HEK293 (cell line): ENCODE data around the gene MAPK11.

Source experiments
- CTCF ChIA-PET: fragments of 350-600 bp; formaldehyde crosslinking; extraction: SDS; loops from one replicate; lab custom pipeline; 2021; ENCODE audit warnings: antibody characterized with exemption; lab: Yijun Ruan, JAX
- POLR2A ChIA-PET: fragments of 300-600 bp; formaldehyde crosslinking; extraction: SDS; loops from one replicate; lab custom pipeline; 2020; ENCODE audit warnings: antibody characterized with exemption, inconsistent platforms; lab: Yijun Ruan, JAX
- H3K27ac ChIP-seq: fragments of 200-500 bp; sonication (Bioruptor generic); 2 replicates; pipeline ENCODE4 v1.5.1; 2014; ENCODE audit warnings: low read depth, low read length, control low read depth, inconsistent platforms; ENCODE audit errors: extremely low read depth
- H3K36me3 ChIP-seq, 2 experiments: fragments of 200-500 bp in 1 of 2; sonication (Bioruptor generic) in 1 of 2; 1 replicate in 1 of 2; 2 replicates in 1 of 2; pipeline ENCODE4 v1.5.1; 2014 to 2017; ENCODE audit warnings: inconsistent platforms in 2 of 2, low read length in 2 of 2; ENCODE audit not compliant: control insufficient read depth in 2 of 2, insufficient read depth in 1 of 2
- H3K4me1 ChIP-seq: fragments of 200-500 bp; sonication (Bioruptor generic); 2 replicates; pipeline ENCODE4 v1.5.1; 2014; ENCODE audit warnings: mild to moderate bottlenecking, low read length, inconsistent platforms; ENCODE audit not compliant: control insufficient read depth, insufficient read depth
- H3K4me3 ChIP-seq: 2 replicates; pipeline ENCODE4 v1.5.1; 2011; ENCODE audit warnings: low read depth, mild to moderate bottlenecking, control low read depth, low read length, moderate library complexity
- H3K9me3 ChIP-seq: fragments of 200-500 bp; sonication (Bioruptor generic); 2 replicates; pipeline ENCODE4 v1.5.1; 2014; ENCODE audit warnings: low read depth, low read length, inconsistent platforms; ENCODE audit not compliant: control insufficient read depth, insufficient read depth
- GLI2 ChIP-seq: fragments of 450-650 bp; formaldehyde crosslinking; IDR thresholded peaks from 2 replicates; pipeline ENCODE4; 2017; ENCODE audit warnings: missing biosample characterization, missing genetic modification characterization, low read depth, borderline replicate concordance
- SCRT2 ChIP-seq: fragments of 450-650 bp; formaldehyde crosslinking; IDR thresholded peaks from 2 replicates; pipeline ENCODE4 v1.5.1; 2016; ENCODE audit warnings: missing biosample characterization, missing genetic modification characterization
- SP2 ChIP-seq: fragments of 450-650 bp; formaldehyde crosslinking; IDR thresholded peaks from 2 replicates; pipeline ENCODE4 v1.5.1; 2016; ENCODE audit warnings: missing biosample characterization, missing genetic modification characterization
- TCF7L2 ChIP-seq: IDR thresholded peaks from 2 replicates; pipeline ENCODE4 v1.6.1; 2011; ENCODE audit warnings: low read depth, mild to moderate bottlenecking, inconsistent platforms, low read length, moderate library complexity, borderline replicate concordance
- ZBTB17 ChIP-seq: fragments of 450-650 bp; formaldehyde crosslinking; IDR thresholded peaks from 2 replicates; pipeline ENCODE4 v1.5.1; 2016; ENCODE audit warnings: missing biosample characterization, missing genetic modification characterization
- ZBTB20 ChIP-seq: fragments of 450-650 bp; formaldehyde crosslinking; IDR thresholded peaks from 2 replicates; pipeline ENCODE4 v1.5.1; 2016; ENCODE audit warnings: missing biosample characterization, missing genetic modification characterization
- ZBTB7A ChIP-seq: fragments of 450-650 bp; formaldehyde crosslinking; IDR thresholded peaks from 2 replicates; pipeline ENCODE4 v1.5.1; 2016; ENCODE audit warnings: low read depth, missing biosample characterization, missing genetic modification characterization
- ZBTB8A ChIP-seq: fragments of 450-650 bp; formaldehyde crosslinking; IDR thresholded peaks from 2 replicates; pipeline ENCODE4 v1.5.1; 2016; ENCODE audit warnings: missing biosample characterization, missing genetic modification characterization
- ZEB2 ChIP-seq: fragments of 450-650 bp; formaldehyde crosslinking; IDR thresholded peaks from 2 replicates; pipeline ENCODE4 v1.5.1; 2016; ENCODE audit warnings: missing biosample characterization, missing genetic modification characterization
- ZFP69B ChIP-seq: fragments of 450-650 bp; formaldehyde crosslinking; IDR thresholded peaks from 2 replicates; pipeline ENCODE4 v1.5.1; 2016; ENCODE audit warnings: missing biosample characterization, missing genetic modification characterization
- ZNF146 ChIP-seq: fragments of 450-650 bp; formaldehyde crosslinking; IDR thresholded peaks from 2 replicates; pipeline ENCODE4 v1.5.1; 2016; ENCODE audit warnings: missing biosample characterization, missing genetic modification characterization
- ZNF394 ChIP-seq: fragments of 450-650 bp; formaldehyde crosslinking; IDR thresholded peaks from 2 replicates; pipeline ENCODE4 v1.5.1; 2016; ENCODE audit warnings: missing biosample characterization, missing genetic modification characterization, mild to moderate bottlenecking, moderate library complexity, borderline replicate concordance
- ZNF501 ChIP-seq: fragments of 450-650 bp; formaldehyde crosslinking; IDR thresholded peaks from 2 replicates; pipeline ENCODE4 v1.5.1; 2016; ENCODE audit warnings: missing biosample characterization, missing genetic modification characterization
- ZNF600 ChIP-seq: fragments of 450-650 bp; formaldehyde crosslinking; IDR thresholded peaks from 2 replicates; pipeline ENCODE4 v1.5.1; 2016; ENCODE audit warnings: missing biosample characterization, missing genetic modification characterization
- ZNF701 ChIP-seq: fragments of 450-650 bp; formaldehyde crosslinking; IDR thresholded peaks from 2 replicates; pipeline ENCODE4 v1.5.1; 2016; ENCODE audit warnings: missing biosample characterization, missing genetic modification characterization
- TF ChIP-seq, protein P1 (sequence below): fragments of 450-650 bp; formaldehyde crosslinking; IDR thresholded peaks from 2 replicates; pipeline ENCODE4 v1.5.1; 2016; ENCODE audit warnings: missing biosample characterization, missing genetic modification characterization
- TF ChIP-seq, protein P2 (sequence below): fragments of 450-650 bp; formaldehyde crosslinking; IDR thresholded peaks from 2 replicates; pipeline ENCODE4 v1.5.1; 2016; ENCODE audit warnings: missing biosample characterization, missing genetic modification characterization
- TF ChIP-seq, protein P3 (sequence below): fragments of 450-650 bp; formaldehyde crosslinking; IDR thresholded peaks from 2 replicates; pipeline ENCODE4 v1.5.1; 2016; ENCODE audit warnings: missing biosample characterization, missing genetic modification characterization
- TF ChIP-seq, protein P4 (sequence below): fragments of 450-650 bp; formaldehyde crosslinking; IDR thresholded peaks from 2 replicates; pipeline ENCODE4 v1.5.1; 2016; ENCODE audit warnings: missing biosample characterization, missing genetic modification characterization, low read depth
- TF ChIP-seq, protein P5 (sequence below): fragments of 450-650 bp; formaldehyde crosslinking; IDR thresholded peaks from 2 replicates; pipeline ENCODE4 v1.5.1; 2016; ENCODE audit warnings: missing biosample characterization, missing genetic modification characterization
- TF ChIP-seq, protein P6 (sequence below): fragments of 450-650 bp; formaldehyde crosslinking; IDR thresholded peaks from 2 replicates; pipeline ENCODE4 v1.5.1; 2016; ENCODE audit warnings: missing biosample characterization, missing genetic modification characterization
- TF ChIP-seq, protein P7 (sequence below): fragments of 450-650 bp; formaldehyde crosslinking; IDR thresholded peaks from 2 replicates; pipeline ENCODE4 v1.5.1; 2017; ENCODE audit warnings: missing biosample characterization, missing genetic modification characterization

Gene MAPK11

DNA sequence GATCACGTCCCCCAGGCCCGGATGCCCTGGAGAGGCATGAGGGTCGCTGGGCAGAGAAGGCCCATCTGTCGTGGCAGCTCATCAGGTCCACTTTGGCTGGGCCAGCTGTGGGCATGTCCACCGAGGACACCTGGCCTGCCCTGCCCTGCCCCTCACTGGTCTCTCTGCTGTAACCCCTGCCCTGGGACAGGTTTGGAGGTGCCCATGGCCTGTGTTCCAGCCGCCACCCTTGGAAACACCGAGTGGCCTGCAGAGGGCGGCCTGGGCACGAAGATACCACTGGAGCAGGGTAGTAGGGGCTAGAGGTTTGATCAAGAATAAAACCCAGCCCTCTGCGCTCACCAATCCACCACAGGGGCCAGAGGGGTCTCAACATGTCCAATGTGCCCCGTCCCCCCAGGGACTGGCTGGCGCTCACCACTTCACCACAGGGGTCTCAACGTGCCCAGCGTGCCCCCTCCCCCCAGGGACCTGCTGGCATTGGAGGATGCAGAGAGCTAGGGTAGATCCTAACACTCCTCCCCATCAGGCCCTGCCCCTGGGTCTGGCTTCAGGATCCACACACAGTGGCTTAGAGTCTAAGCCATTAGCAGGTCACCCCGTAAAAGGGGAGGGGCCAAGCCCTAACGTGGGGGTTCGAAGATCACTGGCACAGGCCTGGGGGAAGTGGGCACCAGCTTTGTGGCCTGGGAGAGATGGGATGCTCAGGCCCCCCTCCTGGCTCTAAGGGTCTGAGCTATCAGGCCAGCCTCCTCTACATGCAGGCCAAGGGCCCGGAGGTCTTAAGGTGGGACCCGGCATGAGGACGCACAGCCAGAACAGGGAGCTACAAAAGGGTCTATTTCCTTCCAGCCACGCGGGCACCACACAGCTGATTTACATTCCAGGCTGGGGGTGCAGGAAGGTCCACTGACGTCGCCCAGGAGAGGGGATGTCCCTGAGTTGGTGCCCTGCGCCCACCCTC lies 17.8 kb downstream of the MAPK11 start:
- peaks cover under 1 to 80% of the 10 kb centered on the region in 2 experiments; a peak in 2 of 3 replicates for H3K36me3 ChIP-seq
- ChIA-PET CTCF (interaction anchor here (0.6 to 2.6 kb wide), 21 partner anchors 9 to 310 kb away, joined by 3 to 24 read pairs (median 5); partner anchors contain the start of genes MAPK12, PLXNB2, SCO2 and SYCE3), POLR2A (interaction anchor here (0.6 to 1.9 kb wide), 5 partner anchors 9 to 73 kb away, joined by 3 to 8 read pairs (median 7); no protein-coding TSS in a partner anchor)
- peaks cover 9% of the 10 kb centered on the region for H3K4me1 ChIP-seq
- H3K4me3 ChIP-seq, result no peak overlapping the region
- no peak overlapping the region for H3K27ac ChIP-seq
- H3K9me3 ChIP-seq, result no peaks in the 10 kb centered on the region
- TF ChIP-seq, protein P1, sequence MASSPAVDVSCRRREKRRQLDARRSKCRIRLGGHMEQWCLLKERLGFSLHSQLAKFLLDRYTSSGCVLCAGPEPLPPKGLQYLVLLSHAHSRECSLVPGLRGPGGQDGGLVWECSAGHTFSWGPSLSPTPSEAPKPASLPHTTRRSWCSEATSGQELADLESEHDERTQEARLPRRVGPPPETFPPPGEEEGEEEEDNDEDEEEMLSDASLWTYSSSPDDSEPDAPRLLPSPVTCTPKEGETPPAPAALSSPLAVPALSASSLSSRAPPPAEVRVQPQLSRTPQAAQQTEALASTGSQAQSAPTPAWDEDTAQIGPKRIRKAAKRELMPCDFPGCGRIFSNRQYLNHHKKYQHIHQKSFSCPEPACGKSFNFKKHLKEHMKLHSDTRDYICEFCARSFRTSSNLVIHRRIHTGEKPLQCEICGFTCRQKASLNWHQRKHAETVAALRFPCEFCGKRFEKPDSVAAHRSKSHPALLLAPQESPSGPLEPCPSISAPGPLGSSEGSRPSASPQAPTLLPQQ, result peak; percentile 56; the same call in 1 of the 2 replicates
- TF ChIP-seq ZNF501 (tag by site-specific recombination) (no peak), ZBTB8A (tag by site-specific recombination) (0 out of 2 replicates have a peak, but pooled peaks have one; percentile 32), SP2 (peak; percentile 29), ZNF394 (no peak), TCF7L2 (no peak), ZBTB17 (tag by site-specific recombination) (peak; percentile 64), ZBTB7A (tag by site-specific recombination) (no peak), ZEB2 (tag by site-specific recombination) (peak; percentile 61), ZNF701 (tag by site-specific recombination) (no peak), GLI2 (tag by site-specific recombination) (no peak), ZFP69B (tag by site-specific recombination) (peak; percentile 85; the same call in 1 of the 2 replicates), SCRT2 (tag by site-specific recombination) (no peak), ZBTB20 (tag by site-specific recombination) (peak; percentile 29; the same call in 1 of the 2 replicates), ZNF600 (peak; percentile 45; the same call in 1 of the 2 replicates), ZNF146 (no peak)
- TF ChIP-seq, protein P2, sequence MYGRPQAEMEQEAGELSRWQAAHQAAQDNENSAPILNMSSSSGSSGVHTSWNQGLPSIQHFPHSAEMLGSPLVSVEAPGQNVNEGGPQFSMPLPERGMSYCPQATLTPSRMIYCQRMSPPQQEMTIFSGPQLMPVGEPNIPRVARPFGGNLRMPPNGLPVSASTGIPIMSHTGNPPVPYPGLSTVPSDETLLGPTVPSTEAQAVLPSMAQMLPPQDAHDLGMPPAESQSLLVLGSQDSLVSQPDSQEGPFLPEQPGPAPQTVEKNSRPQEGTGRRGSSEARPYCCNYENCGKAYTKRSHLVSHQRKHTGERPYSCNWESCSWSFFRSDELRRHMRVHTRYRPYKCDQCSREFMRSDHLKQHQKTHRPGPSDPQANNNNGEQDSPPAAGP (tag by site-specific recombination), result no peak
- TF ChIP-seq, protein P3, sequence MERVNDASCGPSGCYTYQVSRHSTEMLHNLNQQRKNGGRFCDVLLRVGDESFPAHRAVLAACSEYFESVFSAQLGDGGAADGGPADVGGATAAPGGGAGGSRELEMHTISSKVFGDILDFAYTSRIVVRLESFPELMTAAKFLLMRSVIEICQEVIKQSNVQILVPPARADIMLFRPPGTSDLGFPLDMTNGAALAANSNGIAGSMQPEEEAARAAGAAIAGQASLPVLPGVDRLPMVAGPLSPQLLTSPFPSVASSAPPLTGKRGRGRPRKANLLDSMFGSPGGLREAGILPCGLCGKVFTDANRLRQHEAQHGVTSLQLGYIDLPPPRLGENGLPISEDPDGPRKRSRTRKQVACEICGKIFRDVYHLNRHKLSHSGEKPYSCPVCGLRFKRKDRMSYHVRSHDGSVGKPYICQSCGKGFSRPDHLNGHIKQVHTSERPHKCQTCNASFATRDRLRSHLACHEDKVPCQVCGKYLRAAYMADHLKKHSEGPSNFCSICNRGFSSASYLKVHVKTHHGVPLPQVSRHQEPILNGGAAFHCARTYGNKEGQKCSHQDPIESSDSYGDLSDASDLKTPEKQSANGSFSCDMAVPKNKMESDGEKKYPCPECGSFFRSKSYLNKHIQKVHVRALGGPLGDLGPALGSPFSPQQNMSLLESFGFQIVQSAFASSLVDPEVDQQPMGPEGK (tag by site-specific recombination), result 0 out of 2 replicates have a peak, but pooled peaks have one; percentile 15
- TF ChIP-seq, protein P4, sequence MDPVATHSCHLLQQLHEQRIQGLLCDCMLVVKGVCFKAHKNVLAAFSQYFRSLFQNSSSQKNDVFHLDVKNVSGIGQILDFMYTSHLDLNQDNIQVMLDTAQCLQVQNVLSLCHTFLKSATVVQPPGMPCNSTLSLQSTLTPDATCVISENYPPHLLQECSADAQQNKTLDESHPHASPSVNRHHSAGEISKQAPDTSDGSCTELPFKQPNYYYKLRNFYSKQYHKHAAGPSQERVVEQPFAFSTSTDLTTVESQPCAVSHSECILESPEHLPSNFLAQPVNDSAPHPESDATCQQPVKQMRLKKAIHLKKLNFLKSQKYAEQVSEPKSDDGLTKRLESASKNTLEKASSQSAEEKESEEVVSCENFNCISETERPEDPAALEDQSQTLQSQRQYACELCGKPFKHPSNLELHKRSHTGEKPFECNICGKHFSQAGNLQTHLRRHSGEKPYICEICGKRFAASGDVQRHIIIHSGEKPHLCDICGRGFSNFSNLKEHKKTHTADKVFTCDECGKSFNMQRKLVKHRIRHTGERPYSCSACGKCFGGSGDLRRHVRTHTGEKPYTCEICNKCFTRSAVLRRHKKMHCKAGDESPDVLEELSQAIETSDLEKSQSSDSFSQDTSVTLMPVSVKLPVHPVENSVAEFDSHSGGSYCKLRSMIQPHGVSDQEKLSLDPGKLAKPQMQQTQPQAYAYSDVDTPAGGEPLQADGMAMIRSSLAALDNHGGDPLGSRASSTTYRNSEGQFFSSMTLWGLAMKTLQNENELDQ (tag by site-specific recombination), result no peak
- TF ChIP-seq, protein P5, sequence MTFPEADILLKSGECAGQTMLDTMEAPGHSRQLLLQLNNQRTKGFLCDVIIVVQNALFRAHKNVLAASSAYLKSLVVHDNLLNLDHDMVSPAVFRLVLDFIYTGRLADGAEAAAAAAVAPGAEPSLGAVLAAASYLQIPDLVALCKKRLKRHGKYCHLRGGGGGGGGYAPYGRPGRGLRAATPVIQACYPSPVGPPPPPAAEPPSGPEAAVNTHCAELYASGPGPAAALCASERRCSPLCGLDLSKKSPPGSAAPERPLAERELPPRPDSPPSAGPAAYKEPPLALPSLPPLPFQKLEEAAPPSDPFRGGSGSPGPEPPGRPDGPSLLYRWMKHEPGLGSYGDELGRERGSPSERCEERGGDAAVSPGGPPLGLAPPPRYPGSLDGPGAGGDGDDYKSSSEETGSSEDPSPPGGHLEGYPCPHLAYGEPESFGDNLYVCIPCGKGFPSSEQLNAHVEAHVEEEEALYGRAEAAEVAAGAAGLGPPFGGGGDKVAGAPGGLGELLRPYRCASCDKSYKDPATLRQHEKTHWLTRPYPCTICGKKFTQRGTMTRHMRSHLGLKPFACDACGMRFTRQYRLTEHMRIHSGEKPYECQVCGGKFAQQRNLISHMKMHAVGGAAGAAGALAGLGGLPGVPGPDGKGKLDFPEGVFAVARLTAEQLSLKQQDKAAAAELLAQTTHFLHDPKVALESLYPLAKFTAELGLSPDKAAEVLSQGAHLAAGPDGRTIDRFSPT (tag by site-specific recombination), result peak; percentile 66
- TF ChIP-seq, protein P6, sequence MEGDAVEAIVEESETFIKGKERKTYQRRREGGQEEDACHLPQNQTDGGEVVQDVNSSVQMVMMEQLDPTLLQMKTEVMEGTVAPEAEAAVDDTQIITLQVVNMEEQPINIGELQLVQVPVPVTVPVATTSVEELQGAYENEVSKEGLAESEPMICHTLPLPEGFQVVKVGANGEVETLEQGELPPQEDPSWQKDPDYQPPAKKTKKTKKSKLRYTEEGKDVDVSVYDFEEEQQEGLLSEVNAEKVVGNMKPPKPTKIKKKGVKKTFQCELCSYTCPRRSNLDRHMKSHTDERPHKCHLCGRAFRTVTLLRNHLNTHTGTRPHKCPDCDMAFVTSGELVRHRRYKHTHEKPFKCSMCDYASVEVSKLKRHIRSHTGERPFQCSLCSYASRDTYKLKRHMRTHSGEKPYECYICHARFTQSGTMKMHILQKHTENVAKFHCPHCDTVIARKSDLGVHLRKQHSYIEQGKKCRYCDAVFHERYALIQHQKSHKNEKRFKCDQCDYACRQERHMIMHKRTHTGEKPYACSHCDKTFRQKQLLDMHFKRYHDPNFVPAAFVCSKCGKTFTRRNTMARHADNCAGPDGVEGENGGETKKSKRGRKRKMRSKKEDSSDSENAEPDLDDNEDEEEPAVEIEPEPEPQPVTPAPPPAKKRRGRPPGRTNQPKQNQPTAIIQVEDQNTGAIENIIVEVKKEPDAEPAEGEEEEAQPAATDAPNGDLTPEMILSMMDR (tag by site-specific recombination), result peak; percentile 84
- TF ChIP-seq, protein P7, sequence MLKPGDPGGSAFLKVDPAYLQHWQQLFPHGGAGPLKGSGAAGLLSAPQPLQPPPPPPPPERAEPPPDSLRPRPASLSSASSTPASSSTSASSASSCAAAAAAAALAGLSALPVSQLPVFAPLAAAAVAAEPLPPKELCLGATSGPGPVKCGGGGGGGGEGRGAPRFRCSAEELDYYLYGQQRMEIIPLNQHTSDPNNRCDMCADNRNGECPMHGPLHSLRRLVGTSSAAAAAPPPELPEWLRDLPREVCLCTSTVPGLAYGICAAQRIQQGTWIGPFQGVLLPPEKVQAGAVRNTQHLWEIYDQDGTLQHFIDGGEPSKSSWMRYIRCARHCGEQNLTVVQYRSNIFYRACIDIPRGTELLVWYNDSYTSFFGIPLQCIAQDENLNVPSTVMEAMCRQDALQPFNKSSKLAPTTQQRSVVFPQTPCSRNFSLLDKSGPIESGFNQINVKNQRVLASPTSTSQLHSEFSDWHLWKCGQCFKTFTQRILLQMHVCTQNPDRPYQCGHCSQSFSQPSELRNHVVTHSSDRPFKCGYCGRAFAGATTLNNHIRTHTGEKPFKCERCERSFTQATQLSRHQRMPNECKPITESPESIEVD (tag by site-specific recombination), result no peak
